HG03457 (cell line): ENCODE measurements around the gene BMP5.

Experiments
- ATAC-seq: cut with Tn5 transposase; IDR thresholded peaks from one replicate; pipeline ENCODE4 v1.9.1; 2021; ENCODE audit warnings: moderate number of reproducible peaks; ENCODE audit not compliant: unreplicated experiment

BMP5 gene

GRCh38 chr6:55818482-55818881, 56.9 kb downstream of the BMP5 start:
- ATAC-seq = no peak

DNA sequence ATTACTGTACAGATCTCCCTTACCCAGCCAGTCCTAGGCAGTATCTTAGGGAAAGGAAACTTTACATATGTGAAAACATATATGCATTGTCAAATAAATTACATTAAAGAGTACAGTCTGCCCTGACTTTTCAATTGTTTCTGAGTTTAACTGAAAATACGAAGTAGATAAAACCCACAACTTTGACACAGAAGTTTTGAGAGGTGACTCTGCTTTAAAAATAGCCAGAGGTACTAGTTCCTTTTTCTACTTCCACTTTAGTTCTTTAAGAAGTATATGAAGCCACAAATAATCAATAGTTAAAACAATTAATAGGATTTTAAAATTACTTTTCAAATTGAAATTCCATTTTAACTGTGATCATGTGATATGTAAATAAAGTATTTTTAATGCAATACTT, 62.9 kb downstream of the BMP5 start:
- ATAC-seq = no peak

DNA sequence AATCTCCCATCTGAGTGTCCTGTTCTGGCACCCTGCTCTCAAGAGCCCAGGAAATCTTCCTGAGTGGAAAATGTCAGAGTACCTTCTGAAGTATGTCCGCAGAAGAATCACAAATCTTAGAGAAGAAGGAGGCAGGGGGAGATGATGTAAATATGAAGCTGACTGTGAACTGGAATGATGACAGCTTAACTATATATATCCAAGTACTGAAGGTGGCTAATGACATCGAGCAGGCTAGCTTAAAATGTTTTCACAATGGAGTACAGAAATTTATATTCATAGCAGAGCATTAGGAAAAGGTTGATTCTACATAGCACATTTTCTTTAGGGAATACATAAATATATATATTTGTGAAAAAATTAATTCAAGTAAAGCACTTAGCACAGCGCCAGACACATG, 64.3 kb downstream of the BMP5 start:
- ATAC-seq = no peak

GRCh38 chr6:55802259-55802658, 73.1 kb downstream of the BMP5 start:
- no peak for ATAC-seq

GRCh38 chr6:55798571-55798970, 76.8 kb downstream of the BMP5 start:
- ATAC-seq = no peak

GRCh38 chr6:55794136-55794812, 81.1 kb downstream of the BMP5 start:
- ATAC-seq = no peak

DNA sequence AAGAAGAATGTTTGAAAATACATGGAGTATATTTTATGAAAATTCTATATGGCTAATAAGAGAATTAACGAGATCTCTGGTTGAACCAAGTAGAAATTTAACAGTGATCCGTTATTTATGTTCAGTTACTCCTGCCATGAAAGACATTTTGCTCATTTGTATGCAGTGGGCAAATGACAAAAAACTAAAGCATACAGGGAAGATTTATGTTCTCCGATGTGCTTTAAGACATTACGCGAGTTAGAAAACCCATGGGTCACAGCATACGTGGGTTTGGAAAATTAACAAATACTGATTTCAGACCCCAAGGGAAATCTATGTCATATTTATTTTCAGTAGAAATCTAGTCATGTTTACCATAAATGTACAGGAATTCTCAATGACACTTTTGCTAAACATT, 90.1 kb downstream of the BMP5 start:
- no peak for ATAC-seq

DNA sequence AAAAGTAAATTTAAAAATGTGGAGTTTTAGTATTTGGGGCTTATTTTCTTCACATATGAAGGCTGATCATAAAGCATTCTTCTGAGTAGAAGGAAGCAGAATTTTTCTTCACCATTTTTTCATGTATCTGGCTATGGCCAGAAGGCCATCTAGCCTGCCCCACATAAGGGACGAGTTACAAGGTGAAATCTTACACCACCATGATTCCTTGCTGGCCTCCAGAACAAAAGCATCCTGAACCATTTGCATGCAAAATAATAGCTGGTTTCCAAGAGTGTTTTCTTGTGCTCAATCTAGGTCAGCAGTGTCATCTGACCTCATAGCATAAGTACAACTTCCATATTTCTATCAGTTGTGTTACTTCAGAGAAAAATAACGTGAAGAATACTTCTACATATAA, 93.1 kb downstream of the BMP5 start:
- no peak for ATAC-seq

DNA sequence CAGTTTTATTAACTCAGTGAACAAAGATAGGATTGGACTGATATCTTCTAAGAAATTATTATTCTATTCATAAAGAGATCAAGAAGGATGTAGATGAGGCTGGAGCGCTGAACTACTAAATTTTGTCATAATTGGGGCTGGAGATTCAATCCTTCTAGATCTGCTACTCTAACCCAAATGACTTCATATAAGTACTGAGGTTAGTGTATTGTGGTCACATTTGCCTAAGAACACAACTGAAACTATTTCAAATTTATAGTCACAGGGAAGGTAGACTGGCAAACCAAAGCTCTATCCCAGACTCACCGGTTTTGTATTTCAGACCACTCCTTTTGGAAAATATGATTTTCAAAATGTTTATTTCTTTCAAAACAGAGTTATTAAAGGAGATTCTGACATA, 96.7 kb downstream of the BMP5 start:
- no peak for ATAC-seq

DNA sequence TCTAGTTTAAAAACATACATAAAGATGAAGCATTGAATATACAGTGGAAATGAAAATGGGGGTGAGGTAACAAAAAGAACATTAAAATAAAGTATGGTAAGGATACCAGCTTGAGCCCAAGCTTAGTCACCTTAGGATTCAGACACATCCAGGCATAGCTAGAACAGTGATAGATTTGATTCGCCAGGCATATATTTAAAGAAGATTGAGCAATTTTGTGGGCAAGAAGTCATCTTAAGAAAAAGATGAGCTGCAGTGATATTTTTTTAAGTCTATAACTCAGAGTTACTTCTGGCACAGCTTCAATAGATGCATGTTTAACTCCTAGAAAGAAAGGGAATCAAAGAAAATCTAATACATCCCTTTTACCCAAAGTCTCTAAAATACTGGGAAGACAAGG, 97.9 kb downstream of the BMP5 start:
- no peak for ATAC-seq

GRCh38 chr6:55776113-55776512, 99.3 kb downstream of the BMP5 start:
- no peak for ATAC-seq

DNA sequence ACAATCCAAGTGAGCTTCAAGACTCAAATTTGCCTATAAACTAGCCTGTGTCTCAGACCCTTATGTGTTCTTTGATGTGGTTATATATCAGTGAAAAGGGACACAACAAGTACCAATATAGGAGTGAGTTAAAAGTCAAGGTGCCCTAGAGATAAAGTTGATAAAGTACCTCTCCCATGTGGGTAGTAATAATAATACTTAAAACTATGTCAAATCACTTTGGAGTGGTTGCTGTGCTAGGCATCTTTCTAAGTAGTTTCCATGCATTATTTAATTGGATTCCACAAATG, 100.4 kb downstream of the BMP5 start:
- no peak for ATAC-seq

DNA sequence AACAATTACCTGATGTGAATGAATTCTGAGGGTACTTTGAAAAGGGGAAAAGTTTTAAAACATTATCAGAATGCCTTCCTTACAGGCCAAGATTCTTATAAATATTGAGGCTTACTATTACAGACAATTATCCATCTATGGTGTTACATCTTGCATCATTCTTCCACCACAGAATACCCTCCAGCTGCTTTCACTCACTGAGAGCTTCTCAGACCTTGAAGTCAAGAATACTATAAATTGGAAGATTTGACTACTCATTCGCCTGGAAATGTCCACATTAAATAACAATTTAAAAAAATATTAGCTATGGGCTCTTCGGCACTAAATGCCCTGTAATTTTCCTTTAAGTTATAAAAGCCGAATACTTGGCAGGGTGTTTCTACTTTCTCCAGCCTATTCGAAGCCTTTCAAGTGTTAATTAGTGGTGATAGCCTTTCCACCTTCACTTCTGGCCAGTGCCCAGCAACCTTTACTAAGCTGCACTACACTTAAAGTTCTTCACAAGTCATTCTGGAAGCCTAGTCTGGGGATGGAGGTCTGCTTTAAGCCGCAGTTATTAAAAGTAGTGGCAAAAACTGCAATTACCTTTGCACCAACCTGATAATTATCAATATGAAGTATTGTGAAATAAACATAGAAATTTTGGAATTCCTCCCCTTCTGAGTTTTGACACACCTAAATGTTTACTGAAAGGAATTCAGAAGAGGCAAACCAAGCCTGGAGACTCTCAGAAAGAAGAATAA, 100.9 kb downstream of the BMP5 start:
- ATAC-seq = no peak

DNA sequence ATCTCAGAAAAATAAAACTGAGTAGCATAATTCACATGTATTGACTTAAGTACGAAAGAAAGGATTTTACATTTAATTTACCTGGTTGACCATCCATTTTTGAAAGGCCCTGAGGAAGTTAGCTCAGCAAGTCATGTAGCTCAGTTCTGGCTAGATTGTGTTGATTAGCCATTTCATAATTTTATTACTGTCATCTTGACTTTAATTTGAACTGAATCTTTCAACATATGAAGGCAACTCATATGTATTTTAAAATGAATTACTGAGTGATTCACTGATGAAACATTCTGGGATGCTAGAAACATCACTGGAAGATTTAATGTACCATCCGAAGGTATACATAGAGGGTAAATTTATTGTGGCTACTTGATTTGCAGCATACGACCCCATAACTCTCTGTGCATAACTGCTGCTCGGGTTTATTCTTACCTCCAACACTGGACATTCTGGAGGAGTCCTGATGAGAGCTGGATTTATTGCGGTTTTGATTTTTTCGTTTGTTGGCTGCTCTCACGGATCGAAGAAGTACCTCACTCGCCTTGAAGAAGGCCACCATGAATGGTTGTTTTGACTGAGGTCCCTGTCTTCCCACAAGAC, 101.7 kb downstream of the BMP5 start:
- no peak for ATAC-seq

GRCh38 chr6:55772730-55773129, 102.7 kb downstream of the BMP5 start:
- ATAC-seq = no peak

DNA sequence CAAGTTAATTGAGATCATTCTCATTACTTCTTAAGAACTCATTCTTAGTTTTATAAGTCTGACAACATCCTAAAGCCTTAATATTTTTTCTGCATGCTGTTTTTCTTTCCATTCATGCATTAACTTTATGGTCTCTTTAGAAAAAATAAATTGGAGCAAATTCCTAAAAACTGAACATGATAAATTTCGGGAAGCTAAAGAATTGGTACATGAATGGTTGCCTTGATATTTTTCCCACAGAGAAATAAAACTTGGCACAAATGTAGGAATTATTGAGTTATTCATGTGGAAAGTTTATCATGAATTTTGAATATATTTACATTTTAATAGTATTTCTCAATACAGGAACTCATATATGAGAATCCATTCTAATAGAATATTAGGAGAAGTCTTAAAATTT, 115.9 kb downstream of the BMP5 start:
- ATAC-seq = no peak

GRCh38 chr6:55758156-55758937, 117.0 kb downstream of the BMP5 start:
- no peak for ATAC-seq

DNA sequence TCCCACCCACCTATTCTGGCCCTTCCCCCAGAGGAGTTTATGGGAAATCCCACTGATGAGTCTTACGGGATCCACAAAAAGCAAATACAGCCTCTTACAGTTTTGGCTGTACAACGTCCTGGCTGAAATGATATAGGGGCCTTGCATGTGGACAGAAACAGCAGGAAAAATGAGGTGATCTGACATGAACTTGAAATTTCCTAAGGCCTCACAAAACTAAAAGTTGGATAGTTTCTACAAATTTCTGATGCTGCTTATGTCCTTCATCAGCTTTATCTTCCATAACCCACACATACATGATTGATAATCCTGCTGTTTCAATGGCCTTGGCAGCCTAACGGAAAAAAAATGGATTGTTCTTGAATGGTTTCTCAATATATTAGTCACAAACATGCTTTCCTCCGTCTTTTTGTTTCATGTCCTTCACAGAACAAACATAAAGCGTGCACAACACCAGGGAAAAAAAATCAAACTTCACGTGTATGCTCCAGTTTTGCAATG, 118.8 kb downstream of the BMP5 start:
- no peak for ATAC-seq

GRCh38 chr6:55748880-55749279, 126.5 kb downstream of the BMP5 start:
- no peak for ATAC-seq

DNA sequence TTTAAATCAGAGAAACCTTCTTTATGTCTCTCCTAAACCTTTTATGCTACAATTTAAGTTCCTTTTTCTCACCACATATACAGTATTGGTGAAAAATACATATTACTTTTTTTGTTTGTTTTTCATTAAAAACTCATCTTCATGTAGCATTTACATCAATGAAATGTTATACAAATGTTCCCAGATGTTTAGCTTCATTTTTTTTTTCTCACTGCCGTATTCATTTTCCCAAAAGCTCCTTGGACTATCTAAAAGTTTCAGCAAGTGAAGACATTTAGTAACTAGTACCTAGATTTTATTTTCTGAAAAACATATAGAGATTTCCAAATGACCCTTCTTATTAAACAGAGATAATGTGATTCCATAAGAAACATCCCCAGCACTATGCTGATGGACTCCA, 128.9 kb downstream of the BMP5 start:
- ATAC-seq = no peak

DNA sequence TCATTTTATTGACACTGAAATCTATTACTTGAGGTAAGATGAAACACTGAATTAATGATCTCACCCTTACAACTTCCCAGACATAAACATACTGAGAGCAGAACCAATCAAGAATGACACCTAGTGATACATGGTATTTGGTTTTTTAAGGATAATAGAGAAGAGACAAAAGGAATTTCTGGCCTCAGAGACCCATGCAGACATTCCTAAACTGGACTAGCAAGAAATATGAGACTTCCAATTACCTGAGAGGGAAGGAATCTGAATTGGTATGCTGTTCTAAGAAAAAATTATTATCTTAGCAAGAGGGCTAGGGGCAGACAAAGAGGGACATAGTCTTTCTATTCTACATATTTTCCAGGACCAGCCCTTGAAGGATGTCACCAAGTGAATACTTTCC, 141.1 kb downstream of the BMP5 start:
- no peak for ATAC-seq

GRCh38 chr6:55729665-55730064, 145.7 kb downstream of the BMP5 start:
- no peak for ATAC-seq
